Heart left ventricle (tissue), 16 donors: ENCODE results near the gene SCN5A. TPM values are rescaled to one million over a fixed set of nuclear protein-coding genes. Genes with fewer than 3 reads are reported as not detected.

Experiments
- ATAC-seq, 4 donors: fragments of 200-7000 bp; cut with Tn5 transposase; one replicate each; pipeline ENCODE4 v1.9.1; 2020 to 2022; ENCODE audit warnings: moderate library complexity in 4 of 4, mild to moderate bottlenecking in 3 of 4, moderate number of reproducible peaks in 1 of 4
- DNase-seq, 5 donors: peaks; one replicate each; pipeline ENCODE4 v3.0.0-alpha.2; 2020
- H3K27ac ChIP-seq, 12 donors: fragments of 200-600 bp; sonication (generic) in 4 of 12; one replicate each; pipeline versions ENCODE4 v1.5.0 to v1.8.0; 2016 to 2022; ENCODE audit warnings: mild to moderate bottlenecking in 2 of 12
- H3K27me3 ChIP-seq, 9 donors: fragments of 200-600 bp; sonication (generic) in 2 of 9; one replicate each; pipeline versions ENCODE4 v1.5.1 to v1.8.0; 2016 to 2022; ENCODE audit warnings: mild to moderate bottlenecking in 3 of 9
- H3K36me3 ChIP-seq, 9 donors: fragments of 200-600 bp; sonication (generic) in 2 of 9; one replicate each; pipeline versions ENCODE4 v1.5.0 to v1.8.0; 2018 to 2022; ENCODE audit warnings: mild to moderate bottlenecking in 2 of 9
- H3K4me1 ChIP-seq, 12 donors: fragments of 200-600 bp; sonication (generic) in 4 of 12; one replicate each; pipeline versions ENCODE4 v1.5.0 to v1.8.0; 2016 to 2022; ENCODE audit warnings: mild to moderate bottlenecking in 3 of 12
- H3K4me3 ChIP-seq, 12 donors: fragments of 200-600 bp; sonication (generic) in 4 of 12; one replicate each; pipeline versions ENCODE4 v1.5.0 to v1.8.0; 2017 to 2022; ENCODE audit warnings: mild to moderate bottlenecking in 9 of 12, moderate library complexity in 4 of 12
- H3K9me3 ChIP-seq, 12 donors: fragments of 200-600 bp; sonication (generic) in 4 of 12; one replicate each; pipeline versions ENCODE4 v1.5.0 to v1.8.0; 2016 to 2022; ENCODE audit warnings: mild to moderate bottlenecking in 1 of 12
- CTCF ChIP-seq, 12 donors: fragments of 200-600 bp; sonication (generic) in 4 of 12; IDR thresholded peaks; one replicate each; pipeline versions ENCODE4 v1.5.0 to v1.8.0; 2018 to 2022; ENCODE audit warnings: antibody characterized with exemption in 12 of 12, mild to moderate bottlenecking in 5 of 12
- POLR2A ChIP-seq, 2 donors: fragments of 450-650 bp; IDR thresholded peaks; one replicate each; pipeline ENCODE4 v1.6.1; 2017; ENCODE audit warnings: antibody characterized with exemption in 2 of 2, mild to moderate bottlenecking in 2 of 2, moderate library complexity in 2 of 2
- WGBS, 4 donors: extraction: QIAGEN DNeasy Blood & Tissue Kit in 2 of 4; methylation state at CpG; one replicate each; pipeline versions ENCODE4 v1.1.5 to v1.1.7; 2013 to 2018; 5-methylcytosine and 5-hydroxymethylcytosine counted together
- intact Hi-C, 10 donors: fragments of 100-400 bp; cut with DNase I; formaldehyde crosslinking; loops; one replicate each; pipeline versions ENCODE4 v1.11.1 to v1.14.2; 2022
- polyA plus RNA-seq, 2 donors: library from polyadenylated mRNA; stranded (reverse); fragments of 200-250 nt; gene quantifications; one replicate each; pipeline ENCODE4 v1.2.3, GENCODE V29; 2013
- total RNA-seq, 9 donors: library from RNA; depleted of rRNA in 2 of 9; stranded (reverse); fragments of >200 nt in 2 of 9; fragmentation: NEBNext Ultra II Directional in 3 of 9; extraction: Animal tissue kit (Norgen Biotek cat#: 25700) in 3 of 9; gene quantifications; one replicate each; pipeline versions ENCODE4 v1.1.0 to v1.2.4, GENCODE V29; 2016 to 2023
- donor health status: ischemic (EF 13 %, LVEDD 7.1; RV severe dilation, severe dysfunction).
- donor health status: healthy with polysubstance abuse.
- donor health status: DM: no; HTN: yes; CAD: no.
- donor health status: DM: no; HTN: no; CAD: no.
- donor health status: ischemic (EF 25% LVEDD 6.9; RV normal size, moderate dysfunction).
- donor health status: ischemic (EF 25% LVEDD 5.7; RV mildly dilated, moderate dysfunction).
- donor health status: healthy.
- donor health status: DM: yes; HTN: yes; CAD: no.
- donor health status: ischemic (EF 35%, LVEDD 5.7; RV mildly dilated, moderate dysfunction).
- donor health status: nonischemic (EF 11% LVEDD 7.7; RV severe dilation, severe dysfunction).
- donor health status: DM: yes; HTN: yes; CAD: no.
- donor health status: PGD.
- donor health status: ischemic (EF 29% LVEDD 5.4; RV normal size, mild dysfunction).
- donor health status: nonischemic (EF 23%, LVEDD 6.1; RV moderate dilation, normal function).

The SCN5A gene
- total and polyA plus RNA-seq, 11 donors = 88.4 to 242 (median 173) TPM

GRCh38 chr3:38534180-38534579 is 115.3 kb downstream of the SCN5A start:
- Histone ChIP-seq H3K27me3 (no peaks in the 10 kb centered on the region), H3K4me1 (peaks cover 0 to 66% (median 20%) of the 10 kb centered on the region in 12 donors), H3K9me3 (peaks cover 0 to 11% (median 0%) of the 10 kb centered on the region in 12 donors), H3K4me3 (no peak overlapping the region), H3K27ac (peak overlapping the region; percentile 1 to 90 (median 66)), H3K36me3 (peaks cover 0 to 10% (median 0%) of the 10 kb centered on the region in 9 donors)
- no peak for TF ChIP-seq POLR2A (IDR thresholded peaks at IDR 0.05)
- 70 to 89% (median 83%) methylated on average over 2 of the region's 2 CpGs for WGBS, 4 donors
- intact Hi-C loops = loop anchor here in 2 of 10 donors (5.0 to 10.0 kb wide), 2 partner anchors 48 to 191 kb away; no protein-coding TSS in a partner anchor
- DNase-seq (no peak), ATAC-seq (no peak)

GRCh38 chr3:38533285-38533976 is 116.1 kb downstream of the SCN5A start:
- ATAC-seq (peak; percentile 95 to 97 (median 96)), DNase-seq (peak; percentile 84 to 94 (median 87))
- no peak overlapping the region for H3K4me3 ChIP-seq
- TF ChIP-seq CTCF (IDR thresholded peaks at IDR 0.05) (no peak), POLR2A (IDR thresholded peaks at IDR 0.05) (no peak)
- 38 to 65% (median 55%) methylated on average over 13 of the region's 13 CpGs for WGBS, 4 donors
- peaks cover 0 to 63% (median 17%) of the 10 kb centered on the region in 12 donors for H3K4me1 ChIP-seq
- intact Hi-C loops = loop anchor here in 4 of 10 donors (1.0 to 10.0 kb wide), 4 partner anchors 10 to 191 kb away; no protein-coding TSS in a partner anchor
- peak overlapping the region; percentile 3 to 90 (median 66) for H3K27ac ChIP-seq
- no peaks in the 10 kb centered on the region for H3K27me3 ChIP-seq
- H3K36me3 ChIP-seq = peaks cover 0 to 10% (median 0%) of the 10 kb centered on the region in 9 donors
- H3K9me3 ChIP-seq = peaks cover 0 to 11% (median 0%) of the 10 kb centered on the region in 12 donors

- Histone ChIP-seq H3K27me3 (no peaks in the 10 kb centered on the region), H3K9me3 (peaks cover 0 to 11% (median 0%) of the 10 kb centered on the region in 12 donors), H3K36me3 (peaks cover 0 to 18% (median 5%) of the 10 kb centered on the region in 9 donors), H3K27ac (peak overlapping the region in 11 of 12 donors; percentile 2 to 90 (median 62)), H3K4me1 (peaks cover 0 to 55% (median 19%) of the 10 kb centered on the region in 12 donors), H3K4me3 (no peak overlapping the region)
- 55 to 78% (median 67%) methylated on average over 3 of the region's 3 CpGs for WGBS, 4 donors
- ATAC-seq (no peak), DNase-seq (no peak)
- TF ChIP-seq CTCF (IDR thresholded peaks at IDR 0.05) (no peak), POLR2A (IDR thresholded peaks at IDR 0.05) (no peak)
- intact Hi-C loops = loop anchor here in 3 of 10 donors (2.0 to 10.0 kb wide), 3 partner anchors 48 to 192 kb away; no protein-coding TSS in a partner anchor
These were observed 117.0 kb downstream of the SCN5A start for GRCh38 chr3:38532529-38532928.

GRCh38 chr3:38528457-38528856 is 121.0 kb downstream of the SCN5A start:
- H3K9me3 ChIP-seq = no peaks in the 10 kb centered on the region
- H3K27me3 ChIP-seq = no peaks in the 10 kb centered on the region
- ATAC-seq (peak; percentile 5 to 44 (median 32)), DNase-seq (peak in 2 of 5 donors; percentile 46 to 63)
- peak overlapping the region in 5 of 12 donors; percentile 1 to 51 (median 29) for H3K27ac ChIP-seq
- peaks cover 0 to 47% (median 33%) of the 10 kb centered on the region in 9 donors for H3K36me3 ChIP-seq
- peak in 8 of 12 donors; percentile 9 to 45 (median 28) for TF ChIP-seq CTCF (IDR thresholded peaks at IDR 0.05)
- no peak for TF ChIP-seq POLR2A (IDR thresholded peaks at IDR 0.05)
- WGBS, 4 donors = 90 to 100% (median 97%) methylated on average over 1 of the region's 1 CpG
- peaks cover 0 to 32% (median 14%) of the 10 kb centered on the region in 12 donors for H3K4me1 ChIP-seq
- intact Hi-C loops = loop anchor here in 5 of 10 donors (5.0 to 10.0 kb wide), 4 partner anchors 49 to 466 kb away; no protein-coding TSS in a partner anchor
- H3K4me3 ChIP-seq = no peak overlapping the region
